GM12878 (cell line): Measurements from ENCODE around the gene GABRB1.

ENCODE experiments used
- EP300 ChIP-seq, 2 experiments: fragments of 150-350 bp in 1 of 2; IDR thresholded peaks; 2 replicates each; pipeline ENCODE4 v1.6.1; 2011 to 2012; ENCODE audit warnings: low read depth in 2 of 2, low read length in 2 of 2, borderline replicate concordance in 1 of 2, improper control_type of control experiment in 1 of 2, inconsistent platforms in 1 of 2; ENCODE audit not compliant: control insufficient read depth in 1 of 2
- ZNF217 ChIP-seq: fragments of 450-650 bp; IDR thresholded peaks from 2 replicates; pipeline ENCODE4 v1.6.1; 2017; ENCODE audit warnings: antibody characterized with exemption, mild to moderate bottlenecking

- TF ChIP-seq ZNF217 (no peak), EP300 (IDR thresholded peaks at IDR 0.05; ENCODE audit: borderline replicate concordance in 1 of 2, control insufficient read depth in 1 of 2, low read depth in 2 of 2, low read length in 2 of 2) (no peak)
Observed at GRCh38 chr4:47074816-47075215, 43.4 kb downstream of the GABRB1 start.
